ENCODE data around the gene ANP32A.

The ANP32A gene

GRCh38 chr15:68781766-68782588 lies 38.7 kb downstream of the ANP32A start:
- no peak overlapping the region for H3K9ac ChIP-seq (ENCODE audit: low read length)
- no peaks in the 10 kb centered on the region for H3K27me3 ChIP-seq (ENCODE audit: control insufficient read depth, insufficient read depth, low read length)

GRCh38 chr15:68781217-68781616 lies 39.5 kb downstream of the ANP32A start:
- H3K4me3 ChIP-seq (ENCODE audit: low read length) = no peak overlapping the region
- H3K36me3 ChIP-seq (ENCODE audit: control insufficient read depth, insufficient read depth, low read length) = peaks cover 12% of the 10 kb centered on the region
- H3K4me1 ChIP-seq (ENCODE audit: control insufficient read depth, insufficient read depth, low read length) = no peaks in the 10 kb centered on the region
- no peak overlapping the region for H3K27ac ChIP-seq (ENCODE audit: low read depth, low read length)
- H3K27me3 ChIP-seq (ENCODE audit: control insufficient read depth, insufficient read depth, low read length) = no peaks in the 10 kb centered on the region
- H3K9ac ChIP-seq (ENCODE audit: low read length) = no peak overlapping the region

More at GRCh38 chr15:68781766-68782588, 38.7 kb downstream of the ANP32A start:
- Histone ChIP-seq H3K4me1 (ENCODE audit: control insufficient read depth, insufficient read depth, low read length) (no peaks in the 10 kb centered on the region), H3K27ac (ENCODE audit: low read depth, low read length) (no peak overlapping the region), H3K36me3 (ENCODE audit: control insufficient read depth, insufficient read depth, low read length) (peaks cover 12% of the 10 kb centered on the region), H3K4me3 (ENCODE audit: low read length) (no peak overlapping the region)

- Histone ChIP-seq H3K27ac (ENCODE audit: low read depth, low read length) (no peak overlapping the region), H3K36me3 (ENCODE audit: control insufficient read depth, insufficient read depth, low read length) (peaks cover 7% of the 10 kb centered on the region), H3K4me3 (ENCODE audit: low read length) (no peak overlapping the region), H3K27me3 (ENCODE audit: control insufficient read depth, insufficient read depth, low read length) (no peaks in the 10 kb centered on the region), H3K9ac (ENCODE audit: low read length) (no peak overlapping the region), H3K4me1 (ENCODE audit: control insufficient read depth, insufficient read depth, low read length) (peaks cover 2% of the 10 kb centered on the region)
These were observed 41.8 kb downstream of the ANP32A start for GRCh38 chr15:68778876-68779275.

GRCh38 chr15:68776477-68777270 lies 44.0 kb downstream of the ANP32A start:
- no peak overlapping the region for H3K4me3 ChIP-seq (ENCODE audit: low read length)
- H3K27me3 ChIP-seq (ENCODE audit: control insufficient read depth, insufficient read depth, low read length) = no peaks in the 10 kb centered on the region
- no peak overlapping the region for H3K27ac ChIP-seq (ENCODE audit: low read depth, low read length)
- H3K9ac ChIP-seq (ENCODE audit: low read length) = no peak overlapping the region
- peaks cover 2% of the 10 kb centered on the region for H3K4me1 ChIP-seq (ENCODE audit: control insufficient read depth, insufficient read depth, low read length)
- no peaks in the 10 kb centered on the region for H3K36me3 ChIP-seq (ENCODE audit: control insufficient read depth, insufficient read depth, low read length)

- peaks cover 2% of the 10 kb centered on the region for H3K4me1 ChIP-seq (ENCODE audit: control insufficient read depth, insufficient read depth, low read length)
- H3K27ac ChIP-seq (ENCODE audit: low read depth, low read length) = no peak overlapping the region
- no peak overlapping the region for H3K4me3 ChIP-seq (ENCODE audit: low read length)
- H3K27me3 ChIP-seq (ENCODE audit: control insufficient read depth, insufficient read depth, low read length) = no peaks in the 10 kb centered on the region
- no peak overlapping the region for H3K9ac ChIP-seq (ENCODE audit: low read length)
- H3K36me3 ChIP-seq (ENCODE audit: control insufficient read depth, insufficient read depth, low read length) = no peaks in the 10 kb centered on the region
These were observed 44.8 kb downstream of the ANP32A start for GRCh38 chr15:68775671-68776476.

GRCh38 chr15:68775236-68775577 lies 45.5 kb downstream of the ANP32A start:
- Histone ChIP-seq H3K9ac (ENCODE audit: low read length) (no peak overlapping the region), H3K27ac (ENCODE audit: low read depth, low read length) (no peak overlapping the region), H3K27me3 (ENCODE audit: control insufficient read depth, insufficient read depth, low read length) (no peaks in the 10 kb centered on the region), H3K4me1 (ENCODE audit: control insufficient read depth, insufficient read depth, low read length) (peaks cover 2% of the 10 kb centered on the region), H3K4me3 (ENCODE audit: low read length) (no peak overlapping the region), H3K36me3 (ENCODE audit: control insufficient read depth, insufficient read depth, low read length) (no peaks in the 10 kb centered on the region)

GRCh38 chr15:68774521-68775235 lies 46.0 kb downstream of the ANP32A start:
- H3K36me3 ChIP-seq (ENCODE audit: control insufficient read depth, insufficient read depth, low read length) = no peaks in the 10 kb centered on the region
- H3K4me1 ChIP-seq (ENCODE audit: control insufficient read depth, insufficient read depth, low read length) = peaks cover 2% of the 10 kb centered on the region
- no peak overlapping the region for H3K4me3 ChIP-seq (ENCODE audit: low read length)
- no peak overlapping the region for H3K9ac ChIP-seq (ENCODE audit: low read length)
- H3K27me3 ChIP-seq (ENCODE audit: control insufficient read depth, insufficient read depth, low read length) = no peaks in the 10 kb centered on the region
- no peak overlapping the region for H3K27ac ChIP-seq (ENCODE audit: low read depth, low read length)

GRCh38 chr15:68774120-68774519 lies 46.6 kb downstream of the ANP32A start:
- no peak overlapping the region for H3K4me3 ChIP-seq (ENCODE audit: low read length)
- no peak overlapping the region for H3K27ac ChIP-seq (ENCODE audit: low read depth, low read length)

GRCh38 chr15:68773036-68773435 lies 47.7 kb downstream of the ANP32A start:
- no peaks in the 10 kb centered on the region for H3K36me3 ChIP-seq (ENCODE audit: control insufficient read depth, insufficient read depth, low read length)
- H3K4me3 ChIP-seq (ENCODE audit: low read length) = no peak overlapping the region
- H3K27ac ChIP-seq (ENCODE audit: low read depth, low read length) = no peak overlapping the region
- peaks cover 2% of the 10 kb centered on the region for H3K4me1 ChIP-seq (ENCODE audit: control insufficient read depth, insufficient read depth, low read length)
- H3K9ac ChIP-seq (ENCODE audit: low read length) = no peak overlapping the region
- H3K27me3 ChIP-seq (ENCODE audit: control insufficient read depth, insufficient read depth, low read length) = no peaks in the 10 kb centered on the region

More at GRCh38 chr15:68774120-68774519, 46.6 kb downstream of the ANP32A start:
- Histone ChIP-seq H3K4me1 (ENCODE audit: control insufficient read depth, insufficient read depth, low read length) (peaks cover 2% of the 10 kb centered on the region), H3K9ac (ENCODE audit: low read length) (no peak overlapping the region), H3K27me3 (ENCODE audit: control insufficient read depth, insufficient read depth, low read length) (no peaks in the 10 kb centered on the region), H3K36me3 (ENCODE audit: control insufficient read depth, insufficient read depth, low read length) (no peaks in the 10 kb centered on the region)

GRCh38 chr15:68770216-68770615 lies 50.5 kb downstream of the ANP32A start:
- Histone ChIP-seq H3K36me3 (ENCODE audit: control insufficient read depth, insufficient read depth, low read length) (no peaks in the 10 kb centered on the region), H3K27me3 (ENCODE audit: control insufficient read depth, insufficient read depth, low read length) (no peaks in the 10 kb centered on the region), H3K27ac (ENCODE audit: low read depth, low read length) (no peak overlapping the region), H3K4me3 (ENCODE audit: low read length) (no peak overlapping the region), H3K9ac (ENCODE audit: low read length) (no peak overlapping the region), H3K4me1 (ENCODE audit: control insufficient read depth, insufficient read depth, low read length) (peaks cover 2% of the 10 kb centered on the region)

GRCh38 chr15:68769702-68770101 lies 51.0 kb downstream of the ANP32A start:
- Histone ChIP-seq H3K36me3 (ENCODE audit: control insufficient read depth, insufficient read depth, low read length) (no peaks in the 10 kb centered on the region), H3K27ac (ENCODE audit: low read depth, low read length) (no peak overlapping the region), H3K9ac (ENCODE audit: low read length) (no peak overlapping the region), H3K4me1 (ENCODE audit: control insufficient read depth, insufficient read depth, low read length) (peaks cover 1% of the 10 kb centered on the region), H3K27me3 (ENCODE audit: control insufficient read depth, insufficient read depth, low read length) (no peaks in the 10 kb centered on the region), H3K4me3 (ENCODE audit: low read length) (no peak overlapping the region)

- Histone ChIP-seq H3K27ac (ENCODE audit: low read depth, low read length) (no peak overlapping the region), H3K36me3 (ENCODE audit: control insufficient read depth, insufficient read depth, low read length) (no peaks in the 10 kb centered on the region), H3K9ac (ENCODE audit: low read length) (no peak overlapping the region), H3K27me3 (ENCODE audit: control insufficient read depth, insufficient read depth, low read length) (no peaks in the 10 kb centered on the region), H3K4me3 (ENCODE audit: low read length) (no peak overlapping the region), H3K4me1 (ENCODE audit: control insufficient read depth, insufficient read depth, low read length) (no peaks in the 10 kb centered on the region)
These were observed 52.4 kb downstream of the ANP32A start for GRCh38 chr15:68768321-68768720.

Data from rectal smooth muscle tissue (tissue), 1 donor.